ENCODE measurements around the gene REL.

DNA sequence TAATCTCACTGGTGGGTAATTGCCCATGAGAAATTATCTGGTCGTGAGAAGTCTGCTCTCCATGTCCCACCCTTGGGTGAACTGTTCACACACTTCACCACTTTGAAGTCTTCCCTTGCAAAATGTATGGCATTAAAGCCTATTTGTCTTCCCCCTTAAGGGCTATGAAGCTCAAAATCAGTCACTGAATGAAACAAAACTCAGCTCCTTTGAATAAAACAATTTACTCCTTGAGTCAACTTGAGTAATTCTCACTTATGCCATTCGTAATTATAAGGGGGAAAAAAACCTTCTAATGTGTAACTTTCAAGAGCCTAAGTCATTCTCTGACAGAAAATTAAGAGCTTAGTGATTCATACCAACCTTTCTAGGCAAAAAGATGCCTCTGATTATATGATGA, 48.8 kb upstream of the REL start:
- TF ChIP-seq, protein P1, sequence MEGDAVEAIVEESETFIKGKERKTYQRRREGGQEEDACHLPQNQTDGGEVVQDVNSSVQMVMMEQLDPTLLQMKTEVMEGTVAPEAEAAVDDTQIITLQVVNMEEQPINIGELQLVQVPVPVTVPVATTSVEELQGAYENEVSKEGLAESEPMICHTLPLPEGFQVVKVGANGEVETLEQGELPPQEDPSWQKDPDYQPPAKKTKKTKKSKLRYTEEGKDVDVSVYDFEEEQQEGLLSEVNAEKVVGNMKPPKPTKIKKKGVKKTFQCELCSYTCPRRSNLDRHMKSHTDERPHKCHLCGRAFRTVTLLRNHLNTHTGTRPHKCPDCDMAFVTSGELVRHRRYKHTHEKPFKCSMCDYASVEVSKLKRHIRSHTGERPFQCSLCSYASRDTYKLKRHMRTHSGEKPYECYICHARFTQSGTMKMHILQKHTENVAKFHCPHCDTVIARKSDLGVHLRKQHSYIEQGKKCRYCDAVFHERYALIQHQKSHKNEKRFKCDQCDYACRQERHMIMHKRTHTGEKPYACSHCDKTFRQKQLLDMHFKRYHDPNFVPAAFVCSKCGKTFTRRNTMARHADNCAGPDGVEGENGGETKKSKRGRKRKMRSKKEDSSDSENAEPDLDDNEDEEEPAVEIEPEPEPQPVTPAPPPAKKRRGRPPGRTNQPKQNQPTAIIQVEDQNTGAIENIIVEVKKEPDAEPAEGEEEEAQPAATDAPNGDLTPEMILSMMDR (IDR thresholded peaks at IDR 0.05) = no peak
- TF ChIP-seq POLR2A (IDR thresholded peaks at IDR 0.05) (no peak), POLR2AphosphoS5 (IDR thresholded peaks at IDR 0.05) (no peak)

All from prostate gland (tissue), 2 donors.